Measurements from ENCODE around the gene FIS1.

FIS1 gene

GRCh38 chr7:101250324-101250723, 5.4 kb upstream of the FIS1 start:
- no peak overlapping the region for H3K4me3 ChIP-seq (ENCODE audit: control insufficient read depth, low read depth, low read length)
- DNase-seq (ENCODE audit: low read depth) = no peak
- TF ChIP-seq, protein P1, sequence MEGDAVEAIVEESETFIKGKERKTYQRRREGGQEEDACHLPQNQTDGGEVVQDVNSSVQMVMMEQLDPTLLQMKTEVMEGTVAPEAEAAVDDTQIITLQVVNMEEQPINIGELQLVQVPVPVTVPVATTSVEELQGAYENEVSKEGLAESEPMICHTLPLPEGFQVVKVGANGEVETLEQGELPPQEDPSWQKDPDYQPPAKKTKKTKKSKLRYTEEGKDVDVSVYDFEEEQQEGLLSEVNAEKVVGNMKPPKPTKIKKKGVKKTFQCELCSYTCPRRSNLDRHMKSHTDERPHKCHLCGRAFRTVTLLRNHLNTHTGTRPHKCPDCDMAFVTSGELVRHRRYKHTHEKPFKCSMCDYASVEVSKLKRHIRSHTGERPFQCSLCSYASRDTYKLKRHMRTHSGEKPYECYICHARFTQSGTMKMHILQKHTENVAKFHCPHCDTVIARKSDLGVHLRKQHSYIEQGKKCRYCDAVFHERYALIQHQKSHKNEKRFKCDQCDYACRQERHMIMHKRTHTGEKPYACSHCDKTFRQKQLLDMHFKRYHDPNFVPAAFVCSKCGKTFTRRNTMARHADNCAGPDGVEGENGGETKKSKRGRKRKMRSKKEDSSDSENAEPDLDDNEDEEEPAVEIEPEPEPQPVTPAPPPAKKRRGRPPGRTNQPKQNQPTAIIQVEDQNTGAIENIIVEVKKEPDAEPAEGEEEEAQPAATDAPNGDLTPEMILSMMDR (IDR thresholded peaks at IDR 0.05; ENCODE audit: control insufficient read depth, insufficient read depth, low read depth, low read length, missing control alignments) = no peak

- TF ChIP-seq, protein P1 (IDR thresholded peaks at IDR 0.05; ENCODE audit: control insufficient read depth, insufficient read depth, low read depth, low read length, missing control alignments) = no peak
- DNase-seq (ENCODE audit: low read depth) = no peak
- no peak overlapping the region for H3K4me3 ChIP-seq (ENCODE audit: control insufficient read depth, low read depth, low read length)
These were observed 3.4 kb upstream of the FIS1 start for GRCh38 chr7:101248276-101248675.

DNA sequence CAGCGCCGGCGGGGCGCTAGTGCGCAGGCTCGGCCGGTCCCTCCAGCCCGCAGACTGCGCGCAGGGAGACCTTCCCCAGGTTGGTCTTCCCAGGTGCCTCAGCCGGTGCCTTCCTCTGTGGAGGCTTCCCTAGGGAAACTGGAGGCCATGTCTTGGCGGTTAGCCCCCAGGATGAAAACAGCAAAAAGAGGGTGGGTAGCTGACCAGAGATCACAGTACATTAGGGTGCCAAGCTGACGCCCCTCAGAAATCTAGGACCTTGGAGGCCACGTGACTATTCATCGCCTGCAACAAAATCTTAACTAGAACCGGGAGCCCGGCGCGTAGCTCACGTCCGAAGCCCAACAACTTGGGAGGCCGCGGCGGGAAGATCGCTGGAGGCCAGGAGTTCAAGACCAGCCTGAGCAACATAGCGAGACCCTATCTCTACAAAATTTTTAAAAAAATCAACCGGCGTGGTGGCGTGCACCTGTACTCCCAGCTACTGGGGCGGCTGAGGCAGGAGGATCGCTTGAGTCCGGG, 327 bp upstream of the FIS1 start:
- peak overlapping the region; percentile 98 for H3K4me3 ChIP-seq (ENCODE audit: control insufficient read depth, low read depth, low read length)
- no peak for DNase-seq (ENCODE audit: low read depth)
- TF ChIP-seq, protein P1 (IDR thresholded peaks at IDR 0.05; ENCODE audit: control insufficient read depth, insufficient read depth, low read depth, low read length, missing control alignments) = no peak

- DNase-seq (ENCODE audit: low read depth) = no peak
- TF ChIP-seq, protein P1 (IDR thresholded peaks at IDR 0.05; ENCODE audit: control insufficient read depth, insufficient read depth, low read depth, low read length, missing control alignments) = no peak
- H3K4me3 ChIP-seq (ENCODE audit: control insufficient read depth, low read depth, low read length) = peak overlapping the region; percentile 98
These were observed 1.1 kb downstream of the FIS1 start for GRCh38 chr7:101243646-101244374.

DNA sequence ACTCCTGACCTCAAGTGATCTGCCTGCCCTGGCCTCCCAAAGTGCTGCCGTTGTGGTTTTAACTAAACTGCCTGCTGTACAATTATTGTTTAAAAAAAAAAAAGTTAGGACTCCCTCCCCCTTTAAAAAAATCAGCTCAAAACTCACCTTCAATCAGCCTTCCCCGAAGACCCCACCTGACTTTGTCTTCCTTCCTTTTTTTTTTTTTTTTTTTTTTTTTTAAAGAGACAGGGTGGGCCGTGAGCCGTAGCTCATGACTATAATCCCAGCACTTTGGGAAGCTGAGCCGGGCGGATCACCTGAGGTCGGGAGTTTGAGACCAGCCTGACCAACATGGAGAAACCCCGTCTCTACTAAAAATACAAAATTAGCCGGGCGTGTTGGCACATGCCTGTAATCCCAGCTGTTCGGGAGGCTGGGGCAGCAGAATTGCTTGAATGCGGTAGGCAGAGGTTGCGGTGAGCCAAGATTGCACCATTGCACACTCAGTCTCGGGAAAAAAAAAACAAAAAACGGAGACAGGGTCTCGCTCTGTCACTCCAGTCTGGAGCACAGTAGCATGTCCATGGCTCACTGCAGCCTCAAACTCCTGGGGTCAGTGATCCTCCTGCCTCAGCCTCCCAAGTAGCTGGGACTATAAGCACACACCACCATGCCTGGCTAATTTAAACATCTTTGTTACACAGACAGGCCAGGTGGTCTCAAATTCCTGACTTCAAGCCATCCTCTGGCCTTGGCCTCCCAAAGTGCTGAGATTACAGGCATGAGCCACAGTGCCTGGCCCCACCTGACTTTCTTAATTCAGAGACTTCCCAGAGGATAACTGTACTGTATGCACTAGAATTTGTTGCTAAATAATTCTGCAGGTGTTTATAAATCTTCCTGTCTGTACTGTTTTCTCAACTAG, 3.2 kb downstream of the FIS1 start:
- no peak for DNase-seq (ENCODE audit: low read depth)
- TF ChIP-seq, protein P1 (IDR thresholded peaks at IDR 0.05; ENCODE audit: control insufficient read depth, insufficient read depth, low read depth, low read length, missing control alignments) = no peak

DNA sequence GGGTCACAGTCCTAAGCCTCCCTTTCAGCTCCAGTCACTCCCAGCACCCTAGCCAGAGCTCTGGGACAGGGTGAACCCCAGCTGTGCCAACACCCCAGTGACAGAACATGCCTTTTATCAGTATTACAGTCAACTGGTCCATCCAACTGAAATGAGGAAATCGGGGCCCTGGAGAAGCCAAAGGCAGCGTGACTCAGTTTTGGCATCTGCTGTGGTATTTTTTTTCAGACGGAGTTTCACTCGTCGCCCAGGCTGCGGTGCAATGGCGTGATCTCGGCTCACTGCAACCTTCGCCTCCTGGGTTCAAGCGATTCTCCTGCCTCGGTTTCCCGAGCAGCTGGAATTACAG, 3.9 kb downstream of the FIS1 start:
- DNase-seq (ENCODE audit: low read depth) = no peak
- TF ChIP-seq, protein P1 (IDR thresholded peaks at IDR 0.05; ENCODE audit: control insufficient read depth, insufficient read depth, low read depth, low read length, missing control alignments) = no peak
- no peak overlapping the region for H3K4me3 ChIP-seq (ENCODE audit: control insufficient read depth, low read depth, low read length)

More for the DNA sequence above, 3.2 kb downstream of the FIS1 start:
- H3K4me3 ChIP-seq (ENCODE audit: control insufficient read depth, low read depth, low read length) = no peak overlapping the region

All from AG09309 (cell line).